ENCODE measurements around the gene ZNFX1.
"Not testable (repeated sequence)": the region's sequence is repeated elsewhere in the genome, so short reads cannot be mapped to it uniquely, and the experiment has no call there.

Gene ZNFX1

GRCh38 chr20:49210101-49210756, 67.6 kb downstream of the ZNFX1 start:
- no peak for DNase-seq (ENCODE audit: low read depth, low spot score)

GRCh38 chr20:49207076-49207475, 70.8 kb downstream of the ZNFX1 start:
- DNase-seq (ENCODE audit: low read depth, low spot score): no peak

GRCh38 chr20:49203746-49204145, 74.1 kb downstream of the ZNFX1 start:
- DNase-seq (ENCODE audit: low read depth, low spot score): no peak

- DNase-seq (ENCODE audit: low read depth, low spot score): no peak
Observed at GRCh38 chr20:49203011-49203410, 74.8 kb downstream of the ZNFX1 start.

GRCh38 chr20:49199729-49200293, 78.0 kb downstream of the ZNFX1 start:
- no peak for DNase-seq (ENCODE audit: low read depth, low spot score)

- DNase-seq (ENCODE audit: low read depth, low spot score): not testable (repeated sequence)
Observed at GRCh38 chr20:49192944-49193518, 84.8 kb downstream of the ZNFX1 start.

Data from brain pericyte (primary cell).